GOT3 (cell line): ENCODE data around the gene BICDL2.

Source experiments
- DNase-seq: peaks from one replicate; lab custom pipeline; 2025; ENCODE audit warnings: mixed read lengths; lab: John Stamatoyannopoulos, UW

BICDL2 gene

DNA sequence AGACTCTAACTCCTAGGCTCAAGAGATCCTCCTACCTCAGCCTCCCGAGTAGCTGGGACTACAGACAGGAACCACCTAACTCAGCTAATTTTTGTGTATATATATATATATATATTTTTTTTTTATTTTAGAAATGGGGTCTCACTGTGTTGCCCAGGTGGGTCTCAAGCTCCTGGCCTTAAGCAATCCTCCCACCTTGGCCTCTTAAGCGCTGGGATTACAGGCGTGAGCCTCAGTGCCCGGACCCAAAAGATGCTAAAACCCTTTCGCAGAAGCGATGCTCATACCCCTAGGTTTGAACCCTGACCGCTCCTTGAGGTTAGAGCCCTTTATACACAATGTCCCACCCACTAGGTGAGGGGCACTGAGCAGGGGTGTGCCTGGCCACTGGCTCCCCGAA is 26.2 kb downstream of the BICDL2 start:
- DNase-seq = no peak

DNA sequence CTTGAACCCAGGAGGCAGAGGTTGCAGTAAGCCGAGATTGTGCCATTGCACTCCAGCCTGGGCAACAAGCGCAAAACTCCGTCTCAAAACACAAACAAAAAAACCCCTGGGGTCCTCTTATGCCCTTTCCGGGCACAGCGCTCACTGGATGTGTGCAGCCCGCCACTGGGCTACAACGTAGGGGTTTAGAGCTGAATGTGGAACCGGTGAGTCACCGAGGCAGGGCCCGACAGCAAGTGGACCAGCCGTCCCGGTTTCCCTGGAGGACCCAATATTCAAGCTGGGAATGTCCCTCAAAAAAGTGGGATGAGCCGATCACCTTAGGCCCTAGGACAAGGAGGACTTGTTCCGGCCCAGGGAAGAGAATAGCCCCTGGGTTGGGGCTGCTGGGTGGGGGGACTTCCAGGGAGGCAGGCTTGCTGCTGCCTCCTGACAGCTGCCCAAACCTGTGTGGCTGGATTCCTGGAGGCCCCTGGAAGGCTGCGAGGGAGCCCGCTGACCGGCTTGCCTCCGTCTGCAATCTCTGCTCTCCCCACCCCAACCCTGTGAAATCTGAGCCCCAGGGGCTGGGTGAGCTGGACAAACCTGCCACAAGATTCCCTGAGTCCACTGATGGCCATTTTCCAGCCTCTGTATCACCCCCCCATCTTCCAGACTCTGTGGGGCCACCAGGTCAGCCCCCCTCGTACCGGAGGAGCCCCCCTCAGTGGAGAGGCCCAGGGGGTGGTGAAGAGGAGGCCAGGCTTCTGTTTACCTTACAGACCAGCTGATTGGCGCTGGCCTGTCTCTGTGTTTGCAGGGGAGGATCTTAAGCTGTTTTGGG is 27.0 kb downstream of the BICDL2 start:
- DNase-seq = no peak

DNA sequence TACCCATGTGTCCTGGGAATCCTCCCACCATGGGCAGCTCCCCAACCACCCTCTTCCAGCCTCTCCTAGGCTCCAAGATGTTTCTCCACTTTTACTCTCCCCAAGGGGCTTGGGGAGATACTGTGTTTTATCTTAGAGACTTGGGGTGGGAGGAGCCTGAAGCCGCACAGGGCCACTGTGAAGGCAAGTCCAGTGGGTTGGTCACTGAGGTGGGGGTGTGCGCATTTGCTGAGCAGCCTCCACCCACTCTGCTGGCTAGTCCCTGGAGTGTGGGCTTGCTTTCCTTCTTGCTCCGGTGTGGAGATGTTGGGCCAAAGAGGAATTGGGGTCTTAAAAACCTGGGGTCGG is 28.1 kb downstream of the BICDL2 start:
- DNase-seq = no peak

DNA sequence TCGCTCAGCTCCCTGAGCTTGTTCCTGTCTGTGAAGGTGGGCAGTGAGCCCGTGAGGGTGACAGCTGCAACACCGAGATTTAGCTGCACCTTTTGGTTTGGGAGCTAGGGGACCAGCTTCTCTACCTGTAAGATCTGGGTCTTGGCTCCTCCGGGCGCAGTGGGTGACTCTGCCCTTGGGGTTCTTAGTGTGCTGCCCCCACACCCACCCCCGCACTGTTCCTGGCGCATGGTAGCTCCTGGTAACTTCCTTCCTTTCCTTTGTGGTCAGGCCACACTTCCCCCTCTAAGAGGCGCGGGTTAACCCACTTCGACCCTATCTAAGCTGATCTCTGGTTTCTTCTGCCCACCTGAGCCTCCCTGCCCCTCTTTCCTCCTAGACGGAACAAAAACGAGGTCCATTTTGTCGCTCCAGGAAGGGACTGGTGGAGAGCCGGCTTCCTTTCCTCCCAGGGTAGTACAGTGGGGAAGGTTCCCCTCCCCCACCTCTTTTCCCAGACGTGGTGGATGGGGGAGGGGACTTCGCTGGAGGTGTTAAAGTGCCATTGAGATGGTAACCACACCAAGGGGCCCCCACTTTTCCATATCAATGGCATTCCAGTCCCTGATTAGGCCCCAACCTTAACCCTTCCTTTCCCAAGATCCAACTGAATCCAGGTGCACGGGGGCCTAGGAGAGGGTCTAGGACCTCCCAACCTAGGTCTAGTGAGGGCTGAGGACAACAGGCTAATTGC is 28.6 kb downstream of the BICDL2 start:
- no peak for DNase-seq

DNA sequence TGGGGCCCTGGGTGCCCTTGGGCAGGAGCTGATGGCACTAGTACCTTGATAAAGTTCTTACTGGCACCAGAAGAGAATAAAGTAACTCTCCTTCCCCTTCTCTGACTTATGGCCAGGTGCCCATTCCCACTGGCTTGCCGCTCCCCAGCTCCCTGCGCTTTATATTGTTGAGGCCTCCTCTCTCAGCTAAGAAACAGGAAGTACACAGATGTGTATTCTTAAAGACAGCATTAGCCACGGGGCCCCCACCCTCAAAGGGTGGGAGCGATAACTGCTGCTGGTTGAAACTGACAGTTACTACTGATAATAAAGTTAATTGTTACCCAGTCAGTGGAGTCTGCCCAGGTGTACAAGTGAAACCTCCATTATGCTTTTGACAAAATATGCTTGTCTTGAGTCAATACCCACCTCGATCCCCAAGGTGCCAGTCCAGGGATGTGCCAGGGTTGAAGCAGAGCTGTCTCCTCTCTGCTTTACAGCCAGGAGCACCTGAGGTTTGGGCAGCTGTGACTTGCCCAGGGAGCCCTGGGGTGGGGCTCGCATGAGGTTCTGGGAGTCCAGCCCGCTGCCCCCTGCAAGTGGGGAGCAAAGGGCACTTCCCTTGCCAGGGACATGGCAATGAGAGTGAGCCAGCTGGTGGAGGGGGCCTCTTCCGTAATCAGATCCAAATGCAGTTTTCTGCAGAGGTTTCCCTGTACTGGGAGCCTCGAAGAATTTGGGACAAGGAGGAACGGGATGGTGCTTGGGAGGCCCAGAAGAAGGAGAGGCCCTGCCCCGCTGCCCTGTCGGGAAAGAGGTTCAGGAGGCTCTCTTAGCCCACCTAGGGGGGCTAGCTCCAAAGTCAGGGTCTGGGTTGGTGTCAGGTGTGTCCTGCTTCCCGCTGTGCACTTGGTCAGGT is 29.4 kb downstream of the BICDL2 start:
- no peak for DNase-seq

DNA sequence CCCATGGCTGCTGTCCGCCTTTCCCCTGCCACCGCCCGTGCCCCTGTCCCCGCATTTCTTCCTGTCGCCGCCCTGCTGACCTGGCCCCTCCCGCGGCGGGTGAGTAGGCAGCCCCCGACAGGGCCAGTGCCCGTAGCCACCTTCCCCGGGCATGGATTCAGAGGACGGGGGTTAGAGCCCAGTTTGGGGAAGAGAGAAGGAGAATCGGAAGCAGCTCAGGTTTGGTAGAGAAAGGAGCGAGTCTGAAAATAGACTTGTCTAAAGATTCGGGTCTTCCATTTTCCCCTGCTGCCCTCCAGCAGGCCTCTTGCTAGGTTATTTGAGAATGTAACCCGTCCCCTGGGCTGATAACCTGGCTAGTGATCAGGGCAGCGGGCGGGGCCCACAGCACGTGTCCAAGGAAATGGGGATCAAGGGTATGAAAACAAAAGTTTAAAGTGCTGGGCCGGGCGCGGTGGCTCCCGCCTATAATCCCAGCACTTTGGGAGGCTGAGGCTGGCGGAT is 31.9 kb downstream of the BICDL2 start:
- no peak for DNase-seq

DNA sequence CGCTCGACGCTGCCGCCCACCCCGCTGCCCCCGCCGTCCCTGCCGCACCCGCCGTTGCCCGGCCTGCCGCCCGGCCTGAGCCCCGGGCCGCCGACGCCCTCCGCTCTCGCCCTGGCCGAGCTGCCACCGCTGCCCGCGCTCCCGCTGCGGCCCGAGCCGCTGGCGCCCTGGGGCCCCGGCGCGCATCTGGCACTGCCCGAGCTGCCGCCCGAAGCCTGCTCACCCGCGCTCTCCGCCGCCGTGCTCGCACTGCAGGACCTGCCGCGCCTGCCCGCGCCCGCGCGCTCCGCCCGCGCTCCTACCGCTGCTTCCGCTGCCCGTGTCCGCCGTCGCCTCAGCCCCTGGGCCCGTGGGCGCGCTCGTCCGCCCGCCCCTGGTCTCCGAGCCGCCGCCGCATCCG is 32.4 kb downstream of the BICDL2 start:
- DNase-seq = no peak

DNA sequence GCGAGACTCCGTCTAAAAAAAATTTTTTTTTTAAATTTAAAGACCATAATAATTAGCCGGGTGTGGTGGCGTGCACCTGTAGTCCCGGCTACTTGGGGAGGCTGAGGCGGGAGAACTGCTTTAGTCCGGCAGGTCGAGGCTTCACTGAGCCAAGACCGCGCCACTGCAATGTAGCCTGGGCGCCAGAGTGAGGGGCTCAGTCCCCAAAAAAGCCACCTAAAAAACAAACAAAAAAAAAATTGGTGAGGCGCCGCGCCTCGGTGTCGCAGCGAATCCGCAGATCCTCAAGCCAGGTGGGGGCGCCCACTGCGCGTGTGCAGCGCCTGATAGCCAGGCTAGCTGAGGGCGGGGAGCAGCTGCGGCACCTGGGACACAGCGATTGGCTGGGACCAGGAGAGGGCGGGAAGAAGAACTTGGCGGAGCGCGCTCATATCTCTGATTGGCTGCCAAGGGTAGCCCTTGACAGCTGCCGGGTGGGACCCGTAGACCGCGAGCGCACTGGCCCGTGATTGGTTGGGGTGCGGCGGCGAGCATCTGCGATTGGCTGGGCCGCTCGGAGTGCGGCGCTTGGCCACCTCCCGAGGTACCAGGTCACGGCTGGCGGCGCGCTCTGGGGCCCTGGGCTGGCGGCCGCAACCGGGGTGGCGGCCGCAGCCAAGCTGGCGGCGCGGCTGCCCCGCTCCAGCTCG is 33.0 kb downstream of the BICDL2 start:
- peak; percentile 61 for DNase-seq

DNA sequence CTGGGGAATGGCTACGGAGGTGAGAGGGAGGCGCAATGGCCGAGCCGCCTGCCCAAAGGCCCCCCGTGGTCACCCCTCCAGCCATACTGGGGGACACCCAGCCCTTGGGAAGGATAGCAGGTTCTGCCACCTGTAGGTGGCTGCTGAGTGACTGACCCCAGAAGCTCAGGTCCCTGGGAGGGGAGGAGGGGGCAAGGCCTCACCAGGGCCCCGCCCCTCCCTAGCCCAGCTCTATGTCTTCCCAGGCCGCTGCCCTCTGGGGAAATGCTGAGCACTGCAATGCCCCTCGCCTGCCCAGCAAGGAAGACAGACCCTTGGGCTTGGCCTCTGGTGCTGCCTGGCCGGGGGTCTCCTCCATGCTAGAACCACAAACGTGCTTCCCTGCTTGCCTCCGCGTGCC is 35.4 kb downstream of the BICDL2 start:
- DNase-seq = no peak

DNA sequence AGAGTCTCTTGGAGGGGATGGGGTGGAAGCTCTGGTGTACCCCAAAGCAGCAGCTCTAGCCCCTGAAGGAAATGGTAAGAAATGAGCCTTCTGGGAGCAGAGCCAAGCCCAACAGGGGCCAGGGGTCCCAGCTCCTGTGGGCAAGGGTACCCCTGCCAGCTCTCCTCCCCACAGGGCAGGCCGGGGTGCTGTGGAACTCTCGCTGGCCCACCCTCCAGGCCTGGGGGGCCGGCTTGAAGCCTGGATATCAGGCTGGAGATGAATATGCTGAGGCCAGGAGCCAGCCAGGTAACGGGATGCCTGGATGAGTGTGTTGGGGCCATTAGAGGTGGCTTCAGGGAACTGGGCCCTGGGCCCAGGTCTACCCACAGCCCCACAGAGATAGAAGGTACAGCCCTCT is 36.2 kb downstream of the BICDL2 start:
- DNase-seq = no peak

DNA sequence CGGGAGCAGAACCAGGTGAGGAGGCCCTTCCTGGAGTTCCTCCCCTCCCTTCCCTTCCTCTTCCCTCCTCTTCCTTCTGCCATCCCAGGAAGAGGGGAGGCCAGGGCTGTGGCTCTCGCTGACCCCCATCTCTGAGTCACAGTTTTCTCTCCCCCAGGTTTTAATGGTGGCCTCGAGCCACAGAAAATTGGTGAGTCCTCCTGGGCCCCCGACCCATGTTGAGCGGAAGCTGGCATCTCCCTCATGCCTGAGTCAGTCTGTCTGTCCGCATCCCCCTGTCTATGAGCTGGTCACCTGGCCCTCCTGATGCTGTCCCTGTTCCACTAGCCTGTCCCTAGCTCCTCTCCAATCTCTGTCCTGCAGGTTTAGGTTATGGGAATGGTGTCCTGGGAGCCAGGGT is 36.8 kb downstream of the BICDL2 start:
- DNase-seq = no peak

DNA sequence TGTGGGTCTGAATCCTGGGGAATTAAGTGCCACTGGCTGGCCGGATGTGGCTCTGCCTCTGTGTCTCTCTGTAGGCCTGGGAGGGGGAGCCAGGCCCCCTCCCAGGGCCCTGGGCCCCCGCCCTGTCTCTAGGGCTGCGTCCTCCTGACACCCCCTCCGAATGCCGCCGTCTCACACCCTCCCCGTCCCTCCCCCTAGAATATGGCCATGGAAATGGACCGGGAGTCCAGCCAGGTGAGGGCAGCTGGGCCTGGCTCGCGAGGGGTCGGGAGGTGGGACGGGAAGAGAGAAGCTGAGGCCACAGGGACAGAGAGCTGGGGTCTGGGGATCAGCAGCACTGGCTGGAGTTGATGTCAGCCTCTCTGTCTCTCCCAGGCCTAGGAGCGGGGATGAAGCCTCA is 40.4 kb downstream of the BICDL2 start:
- DNase-seq = no peak

DNA sequence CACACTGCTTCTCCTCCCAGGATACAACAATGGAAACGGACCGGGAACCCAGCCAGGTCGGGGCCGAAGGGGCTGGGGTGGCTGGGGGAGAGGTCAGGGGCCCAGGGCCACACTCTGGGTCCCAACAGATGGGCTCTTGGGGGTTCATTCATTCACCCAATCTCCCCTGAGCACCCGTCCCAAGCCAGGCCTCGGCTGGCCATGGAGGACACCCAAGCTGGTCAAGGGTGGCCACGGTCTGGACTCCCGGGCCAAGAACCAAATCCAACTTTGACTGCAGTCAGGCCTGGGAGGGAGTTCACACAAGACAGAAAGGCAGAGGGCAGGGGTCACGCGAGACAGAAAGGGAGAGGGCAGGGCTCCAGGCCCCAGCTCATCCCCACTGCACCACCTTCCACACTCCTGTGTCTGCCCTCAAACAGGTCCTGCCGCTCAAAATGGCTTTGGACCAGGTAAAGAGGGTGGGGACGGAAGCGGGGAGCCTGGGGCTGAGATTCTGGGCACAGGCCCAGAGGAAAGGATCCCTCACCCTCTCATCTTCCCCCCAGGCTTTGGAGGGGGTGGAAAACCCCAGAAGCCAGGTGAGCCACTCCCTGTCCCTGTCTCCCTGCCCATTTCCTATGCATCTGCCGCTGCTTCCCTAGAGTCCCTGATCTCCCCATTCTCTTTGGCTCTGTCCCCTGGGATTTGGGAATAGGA is 44.2 kb downstream of the BICDL2 start:
- DNase-seq = no peak

DNA sequence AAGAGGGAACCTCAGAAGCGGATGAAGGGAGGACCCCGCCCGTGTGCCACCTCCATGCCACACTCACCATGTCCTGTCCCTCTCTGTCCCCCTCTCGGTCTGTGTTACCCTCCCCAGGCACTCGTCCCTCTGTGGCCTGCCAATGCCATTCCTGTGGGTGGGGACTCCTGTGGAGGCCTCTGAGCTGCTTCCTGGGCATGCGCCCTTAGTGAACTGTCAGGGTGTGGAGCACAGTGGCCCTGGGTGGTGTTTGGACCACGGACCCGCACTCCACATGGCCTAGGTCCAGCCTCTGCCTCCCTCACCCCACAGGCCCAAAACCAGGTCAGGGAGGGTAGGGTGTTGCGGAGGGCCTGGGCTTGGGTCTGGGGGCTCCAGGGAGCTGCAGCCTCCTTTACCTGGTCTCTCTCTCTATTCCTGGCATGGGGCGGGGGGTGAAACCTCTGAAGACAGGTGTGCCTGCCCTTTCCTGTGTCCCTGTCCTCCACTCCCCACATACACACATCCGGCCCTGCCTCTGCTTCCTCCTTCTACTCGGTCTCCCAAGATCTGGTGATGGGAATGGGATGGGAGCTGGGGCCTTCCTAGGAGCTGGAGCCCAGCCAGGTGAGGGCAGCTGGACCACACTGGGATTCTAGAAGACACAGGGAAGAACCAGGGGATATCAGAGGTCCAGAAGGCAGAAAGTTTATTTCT is 45.0 kb downstream of the BICDL2 start:
- no peak for DNase-seq

DNA sequence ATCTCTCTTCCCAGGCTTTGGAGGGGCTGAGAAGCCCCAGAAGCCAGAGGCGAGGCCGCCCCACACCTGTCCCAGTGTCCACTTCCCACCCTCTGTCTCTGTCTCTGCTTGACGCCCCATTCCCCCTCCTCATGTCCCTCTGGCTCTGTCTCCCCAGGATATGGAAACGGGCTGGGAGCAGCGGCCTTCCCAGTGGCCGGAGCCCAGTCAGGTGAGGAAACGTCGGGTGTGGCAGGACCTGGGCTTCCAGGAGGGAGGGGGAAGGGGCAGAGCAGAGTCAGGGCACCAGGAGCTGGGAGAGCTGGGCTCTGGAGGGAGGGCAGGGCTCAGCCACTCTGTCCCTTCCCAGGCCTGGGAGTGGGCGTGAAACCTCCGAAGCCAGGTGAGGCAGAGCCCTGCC is 45.9 kb downstream of the BICDL2 start:
- DNase-seq = no peak

DNA sequence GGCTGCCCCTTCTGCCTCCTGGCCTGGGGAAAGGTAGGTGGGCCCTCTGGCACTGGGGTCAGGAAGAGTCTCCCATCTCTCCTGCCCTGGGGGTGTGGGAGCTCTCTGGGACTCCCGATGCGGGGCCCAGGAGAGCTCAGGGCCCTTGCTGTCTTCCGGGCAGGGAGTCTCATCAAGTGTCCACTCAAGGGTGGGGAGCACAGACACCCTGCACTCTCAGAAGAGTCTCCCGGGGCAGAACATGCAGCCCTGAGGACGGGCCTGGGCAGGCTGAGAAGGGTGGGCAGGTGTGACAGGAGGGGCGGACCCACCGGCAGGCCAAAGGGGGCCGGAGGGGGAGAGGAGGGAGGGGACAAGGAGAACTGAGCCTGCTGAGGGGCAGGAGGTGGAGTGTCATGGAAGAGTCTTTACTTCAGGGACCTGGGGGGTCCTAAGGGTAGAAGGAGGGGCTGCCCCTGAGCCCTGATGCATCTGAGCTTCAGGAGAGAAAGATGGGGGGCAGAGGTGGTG is 48.1 kb downstream of the BICDL2 start:
- DNase-seq = no peak

DNA sequence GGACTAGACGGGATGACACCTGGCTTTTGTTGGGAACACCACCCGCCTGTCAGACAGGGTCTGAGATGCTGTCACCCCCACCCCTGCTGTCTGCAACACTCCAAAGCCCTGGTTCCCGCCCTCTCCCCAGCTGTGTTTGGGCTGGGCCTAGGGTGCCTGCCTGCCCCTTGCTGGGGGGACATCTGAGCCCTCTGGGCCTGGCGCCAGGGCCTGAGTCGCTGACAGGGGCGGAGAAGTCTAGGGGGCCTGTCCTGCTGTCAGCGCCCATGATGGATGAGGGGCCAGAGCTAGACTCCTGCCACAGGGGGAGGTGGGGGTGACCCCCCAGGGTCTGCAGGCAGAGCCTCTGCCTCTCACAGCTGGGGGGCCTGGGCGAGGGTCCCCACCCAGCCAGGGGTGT is 48.9 kb downstream of the BICDL2 start:
- no peak for DNase-seq

DNA sequence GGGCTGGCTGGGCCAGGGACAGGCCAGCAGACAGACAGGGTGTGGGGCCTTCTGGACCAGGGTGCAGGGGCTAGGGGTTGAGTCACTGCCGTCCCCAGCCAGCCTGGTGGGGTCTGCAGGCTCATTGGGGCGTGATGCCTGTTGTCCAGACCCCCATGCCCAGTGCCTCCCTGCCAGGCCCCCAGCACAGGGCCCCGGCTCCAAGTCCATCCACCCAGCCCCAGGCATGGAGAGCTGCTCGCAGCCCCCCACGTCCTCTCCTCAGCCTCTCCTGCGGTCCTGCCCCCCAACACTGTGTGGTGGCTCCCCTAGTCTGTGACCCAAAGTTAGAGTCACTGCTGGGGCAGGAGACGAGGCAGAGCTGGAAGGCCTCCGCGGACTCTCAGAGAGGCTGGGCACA is 49.5 kb downstream of the BICDL2 start:
- no peak for DNase-seq

DNA sequence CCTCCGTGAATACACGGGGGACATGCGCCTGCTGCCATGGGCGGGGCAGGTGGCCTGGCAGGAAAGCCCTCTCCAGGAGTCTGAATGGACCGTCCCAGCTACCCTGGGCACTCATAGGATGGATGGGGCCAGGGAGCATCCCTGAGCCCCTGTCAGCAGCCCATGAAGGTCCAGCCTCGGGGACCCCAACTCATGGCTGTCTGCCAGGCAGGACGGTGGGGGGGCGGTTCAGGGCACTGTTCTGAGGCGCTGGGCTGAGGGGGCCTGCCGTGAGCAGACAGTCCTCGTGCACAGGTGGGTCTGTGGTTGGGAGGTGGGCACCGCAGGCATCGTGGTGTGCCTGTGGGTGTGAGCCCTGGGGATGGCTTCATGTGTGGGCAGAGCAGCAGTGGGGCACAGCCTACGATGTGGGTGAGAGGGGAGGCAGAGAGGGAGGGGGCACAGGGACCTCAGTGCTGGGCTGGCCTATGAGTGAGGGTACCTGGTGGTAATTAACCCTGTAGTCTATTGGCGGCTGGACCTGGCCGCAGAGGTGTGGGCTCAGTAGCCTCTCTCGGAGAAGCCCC is 50.0 kb downstream of the BICDL2 start:
- DNase-seq = no peak

DNA sequence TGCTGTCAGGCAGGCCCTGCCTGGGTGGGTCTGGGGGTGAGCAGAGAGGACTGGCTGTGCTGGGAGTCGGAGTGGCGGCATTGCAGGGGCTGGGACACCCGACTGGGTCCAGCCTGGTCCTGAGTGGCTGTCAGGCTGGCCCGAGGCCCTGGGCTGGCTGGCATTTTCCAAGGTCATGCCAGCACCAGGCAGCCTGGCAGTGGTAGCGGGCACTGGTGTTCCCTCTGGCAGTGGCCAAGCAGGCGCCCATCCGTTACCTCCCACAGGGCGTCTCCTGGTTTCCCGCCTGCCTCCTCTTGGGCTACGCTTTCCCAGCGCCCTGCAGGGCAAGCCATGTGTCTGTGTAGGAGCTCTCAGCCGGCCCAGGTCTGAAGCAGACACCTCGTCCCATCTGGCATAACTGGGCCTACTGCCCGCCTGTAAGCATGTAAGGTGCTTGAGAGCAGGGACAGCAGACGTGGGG is 50.8 kb downstream of the BICDL2 start:
- no peak for DNase-seq
